VCaP (cell line): ENCODE results near the gene IQGAP3.
A peak's percentile ranks its signal among the peaks of the same experiment; 100 is the strongest.

Experiments used
- H3K27ac ChIP-seq: fragments of 450-650 bp; 2 replicates; pipeline ENCODE4 v1.5.1; 2017
- CTCF ChIP-seq: fragments of 450-650 bp; conservative IDR thresholded peaks from 2 replicates; pipeline ENCODE4 v1.5.1; 2017; ENCODE audit warnings: mild to moderate bottlenecking, moderate library complexity

IQGAP3 gene

GRCh38 chr1:156577550-156577949 is 5.2 kb upstream of the IQGAP3 start:
- H3K27ac ChIP-seq = peak overlapping the region; percentile 48
- TF ChIP-seq CTCF = no peak

DNA sequence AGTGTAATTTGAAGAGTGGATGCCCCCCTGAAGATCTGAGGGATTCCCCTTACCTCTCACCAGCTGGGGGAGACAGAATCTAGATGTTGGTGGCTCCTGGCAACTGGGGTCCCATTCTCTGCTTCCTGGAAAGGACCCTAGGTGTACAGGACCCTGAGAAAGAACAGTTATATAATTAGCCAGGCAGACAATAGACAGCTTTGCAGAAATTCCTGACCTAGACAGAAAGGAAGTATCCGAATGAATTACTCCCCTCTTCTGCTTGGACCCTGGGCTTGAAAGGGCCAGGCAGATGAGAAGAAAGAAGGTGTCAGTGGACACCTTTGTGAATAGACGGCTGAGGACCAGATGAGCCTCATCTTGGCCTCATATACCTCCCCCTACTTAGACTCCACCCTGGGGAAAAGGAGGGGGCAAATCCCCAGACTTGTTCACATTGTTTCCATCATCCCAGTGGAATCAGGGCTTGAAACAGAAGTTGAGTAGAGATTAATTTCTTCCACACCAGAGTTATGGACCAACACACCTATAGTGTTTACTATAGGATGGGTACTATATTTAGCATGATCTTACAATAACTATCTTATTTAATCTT is 1.8 kb upstream of the IQGAP3 start:
- H3K27ac ChIP-seq = no peak overlapping the region
- TF ChIP-seq CTCF = no peak

- H3K27ac ChIP-seq = peak overlapping the region; percentile 20; the same call in 1 of the 2 replicates
These were observed 276 bp upstream of the IQGAP3 start for GRCh38 chr1:156572663-156573018.

DNA sequence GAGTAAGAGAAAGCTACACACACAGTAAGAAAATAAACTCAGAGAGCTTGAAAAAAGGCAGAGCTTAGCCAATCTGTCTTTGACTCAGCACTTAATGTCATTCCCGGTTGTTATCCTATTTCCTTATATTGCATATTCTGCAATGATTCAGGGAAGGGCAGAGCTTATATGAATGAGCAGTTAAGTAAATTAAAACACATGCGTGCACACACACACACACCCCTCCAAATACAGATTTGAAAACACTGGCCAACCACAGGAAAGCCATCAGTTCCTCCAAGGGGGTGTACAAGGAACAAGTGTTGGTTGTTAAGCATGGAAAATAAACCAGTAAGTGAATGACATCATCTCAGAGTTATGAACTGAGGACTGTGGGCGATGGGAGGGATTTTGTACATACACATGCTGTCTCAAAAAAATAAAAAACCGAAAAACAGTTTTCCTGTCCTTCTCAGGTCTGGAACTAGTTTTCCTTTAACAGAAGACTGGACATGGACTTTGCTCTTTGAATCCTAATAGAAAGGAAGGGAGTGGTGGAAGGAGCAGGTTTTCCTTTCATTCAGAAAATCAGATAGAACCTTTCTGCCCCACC is 1.0 kb downstream of the IQGAP3 start:
- no peak for TF ChIP-seq CTCF
- H3K27ac ChIP-seq = no peak overlapping the region

More at GRCh38 chr1:156572663-156573018, 276 bp upstream of the IQGAP3 start:
- no peak for TF ChIP-seq CTCF

DNA sequence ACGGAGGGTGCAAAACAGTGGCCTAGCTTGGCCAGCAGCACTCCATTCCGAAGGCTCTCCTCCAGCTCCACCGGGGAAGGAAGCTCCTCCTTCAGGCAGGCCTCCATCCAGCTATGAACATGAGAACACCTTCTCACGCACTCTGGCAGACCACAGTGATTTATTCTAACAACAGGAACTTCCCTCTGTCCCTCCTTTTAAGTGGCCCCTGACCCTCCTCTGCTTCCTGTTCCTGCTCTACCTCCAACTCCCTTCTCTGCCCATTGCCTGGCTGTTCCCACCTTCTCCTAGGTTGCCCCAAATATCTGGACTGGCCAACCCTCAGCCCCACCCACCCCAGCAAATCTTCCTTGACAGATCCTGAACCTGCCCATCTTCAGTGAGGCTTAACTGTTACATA is 5.9 kb downstream of the IQGAP3 start:
- no peak overlapping the region for H3K27ac ChIP-seq
- TF ChIP-seq CTCF = no peak

- TF ChIP-seq CTCF = no peak
- H3K27ac ChIP-seq = no peak overlapping the region
These were observed 6.8 kb downstream of the IQGAP3 start for GRCh38 chr1:156565519-156565918.

DNA sequence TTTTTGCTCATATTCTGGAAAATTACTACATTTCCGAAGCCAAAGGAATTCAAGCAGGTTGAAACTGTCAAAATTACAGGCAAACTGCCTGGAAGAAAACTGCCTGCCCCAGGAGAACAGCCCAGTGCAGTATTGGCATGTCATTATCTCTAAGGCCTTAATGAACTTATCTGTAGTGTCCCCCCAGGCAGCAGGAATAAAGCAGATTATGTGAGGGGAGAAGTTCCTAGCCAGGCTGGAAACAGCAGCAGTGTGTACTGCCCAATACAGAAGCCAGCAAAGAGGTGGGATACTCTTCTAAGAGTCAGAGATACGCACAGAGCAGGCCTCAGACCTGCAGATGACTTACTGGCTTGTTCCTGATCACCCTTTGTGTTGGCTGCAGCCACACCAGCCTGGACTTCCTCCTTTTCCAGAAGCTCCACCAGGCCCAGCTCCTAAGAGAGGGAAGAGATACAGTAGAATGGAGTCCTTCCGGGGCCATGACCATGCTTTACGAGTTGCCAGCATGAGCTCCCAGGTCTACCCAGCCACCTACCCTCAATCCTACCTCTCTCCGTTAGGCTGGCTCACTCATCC is 11.7 kb downstream of the IQGAP3 start:
- no peak overlapping the region; the same call in 1 of the 2 replicates for H3K27ac ChIP-seq

More for the DNA sequence above, 11.7 kb downstream of the IQGAP3 start:
- no peak for TF ChIP-seq CTCF
